Endothelial cell of umbilical vein (primary cell): ENCODE results near the gene UBAP2L. TPM values are rescaled to one million over a fixed set of nuclear protein-coding genes. Genes with fewer than 3 reads are reported as not detected.

Experiments
- BruUV-seq: library from RNA; stranded (reverse); fragments of 400-500 nt; replicated peaks from 2 replicates; lab custom pipeline; 2021; lab: Mats Ljungman, UMichigan
- CTCF ChIA-PET: fragments of 300-600, 350-600 bp; sonication (Branson Sonifier 250); formaldehyde crosslinking; loops from one replicate; lab custom pipeline; 2021; ENCODE audit warnings: antibody characterized with exemption, inconsistent platforms; lab: Charles Lee
- POLR2A ChIA-PET: fragments of 300-600, 350-600 bp; sonication (Branson Sonifier 250); formaldehyde crosslinking; loops from one replicate; lab custom pipeline; 2021; ENCODE audit warnings: antibody characterized with exemption, inconsistent platforms; lab: Charles Lee
- DNase-seq: peaks from one replicate; pipeline ENCODE4 v3.0.0-alpha.2; 2011; ENCODE audit warnings: low read depth, low spot score
- FAIRE-seq: peaks from 2 replicates; lab custom pipeline; 2011; peaks lifted over from hg19 to GRCh38; lab: Jason Lieb, UNC
- H2AFZ ChIP-seq: 2 replicates; pipeline ENCODE4 v1.6.0; 2012; ENCODE audit warnings: low read depth, low read length, control low read depth, inconsistent platforms
- H3K27ac ChIP-seq: 2 replicates; pipeline ENCODE4 v1.5.1; 2011; ENCODE audit warnings: low read depth, mild to moderate bottlenecking, control low read depth, low read length, moderate library complexity; ENCODE audit not compliant: insufficient read depth
- H3K27me3 ChIP-seq, 2 experiments: 2 replicates each; pipeline versions ENCODE4 v1.6.0 to v1.6.1; 2011; ENCODE audit warnings: low read length in 2 of 2, mixed read lengths in 1 of 2; ENCODE audit not compliant: control insufficient read depth in 2 of 2, insufficient read depth in 2 of 2
- H3K36me3 ChIP-seq, 2 experiments: 2 replicates in 1 of 2; 3 replicates in 1 of 2; pipeline ENCODE4 v1.5.1; 2011; ENCODE audit warnings: low read length in 2 of 2, mild to moderate bottlenecking in 1 of 2, moderate library complexity in 1 of 2; ENCODE audit not compliant: control insufficient read depth in 2 of 2, insufficient read depth in 2 of 2; ENCODE audit errors: extremely low read depth in 1 of 2
- H3K4me1 ChIP-seq: 3 replicates; pipeline ENCODE4 v1.5.1; 2011; ENCODE audit warnings: mild to moderate bottlenecking, low read length; ENCODE audit not compliant: control insufficient read depth, insufficient read depth; ENCODE audit errors: extremely low read depth
- H3K4me2 ChIP-seq: 2 replicates; pipeline ENCODE4 v1.6.1; 2011; ENCODE audit warnings: low read length, control low read depth, mixed read lengths; ENCODE audit not compliant: insufficient read depth
- H3K4me3 ChIP-seq, 3 experiments: fragments of 200-600 bp in 1 of 3; sonication (generic), shearing (Covaris generic) in 1 of 3; replicated peaks in 1 of 3; 2 replicates each; pipeline ENCODE4 v1.5.1; 2011 to 2016; ENCODE audit warnings: control low read depth in 3 of 3, low read length in 3 of 3, mild to moderate bottlenecking in 2 of 3, inconsistent platforms in 1 of 3, low read depth in 1 of 3, moderate library complexity in 1 of 3; ENCODE audit not compliant: insufficient read depth in 1 of 3
- H3K79me2 ChIP-seq: 2 replicates; pipeline ENCODE4 v1.6.0; 2012; ENCODE audit warnings: low read length, inconsistent platforms; ENCODE audit not compliant: control insufficient read depth, insufficient read depth
- H3K9ac ChIP-seq: replicated peaks from 2 replicates; pipeline ENCODE3; 2011; ENCODE audit warnings: low read length, control low read depth; ENCODE audit not compliant: insufficient read depth; ENCODE audit errors: extremely low read depth
- H3K9me1 ChIP-seq: replicated peaks from 3 replicates; pipeline ENCODE4 v1.6.0; 2011; ENCODE audit warnings: mild to moderate bottlenecking, low read length; ENCODE audit not compliant: control insufficient read depth, insufficient read depth; ENCODE audit errors: extremely low read depth
- H3K9me3 ChIP-seq: replicated peaks from 2 replicates; pipeline ENCODE4 v1.5.1; 2012; ENCODE audit warnings: low read length, inconsistent platforms; ENCODE audit not compliant: control insufficient read depth, insufficient read depth
- H4K20me1 ChIP-seq: replicated peaks from 2 replicates; pipeline ENCODE3; 2011; ENCODE audit warnings: mild to moderate bottlenecking, low read length; ENCODE audit not compliant: control insufficient read depth, insufficient read depth; ENCODE audit errors: extremely low read depth
- CTCF ChIP-seq, 2 donors: IDR thresholded peaks; 1 replicate in 1 of 2; 2 replicates in 1 of 2; pipeline ENCODE4 v1.5.1; 2011; ENCODE audit warnings: low read length in 2 of 2, mild to moderate bottlenecking in 2 of 2, moderate library complexity in 2 of 2, control low read depth in 1 of 2, inconsistent platforms in 1 of 2, low read depth in 1 of 2; ENCODE audit not compliant: insufficient read depth in 1 of 2; ENCODE audit errors: extremely low read depth in 1 of 2
- EZH2 ChIP-seq: IDR thresholded peaks from 2 replicates; pipeline ENCODE4 v1.6.1; 2012; ENCODE audit warnings: borderline replicate concordance, low read depth, mild to moderate bottlenecking, moderate library complexity, low read length, inconsistent platforms; ENCODE audit not compliant: severe bottlenecking
- FOS ChIP-seq: IDR thresholded peaks from 2 replicates; pipeline ENCODE4 v1.6.1; 2011; ENCODE audit warnings: mild to moderate bottlenecking, low read length, moderate library complexity, borderline replicate concordance; ENCODE audit not compliant: insufficient read depth
- GATA2 ChIP-seq: IDR thresholded peaks from 2 replicates; pipeline ENCODE4 v1.7.0; 2011; ENCODE audit warnings: low read depth, mild to moderate bottlenecking, moderate library complexity, mixed read lengths, low read length; ENCODE audit not compliant: insufficient read length, insufficient read depth
- JUN ChIP-seq: IDR thresholded peaks from 2 replicates; pipeline ENCODE4 v1.6.1; 2011; ENCODE audit warnings: borderline replicate concordance, low read depth; ENCODE audit not compliant: insufficient read length, insufficient read depth
- MAX ChIP-seq: IDR thresholded peaks from 2 replicates; pipeline ENCODE4 v1.6.1; 2011; ENCODE audit not compliant: insufficient read depth, insufficient read length
- MYC ChIP-seq: IDR thresholded peaks from one replicate; pipeline ENCODE4 v1.6.1; 2011; ENCODE audit warnings: mild to moderate bottlenecking, low read depth, low read length
- POLR2A ChIP-seq: IDR thresholded peaks from 2 replicates; pipeline ENCODE4 v1.6.1; 2012; ENCODE audit warnings: low read depth, mild to moderate bottlenecking, control low read depth, low read length
- POLR2AphosphoS5 ChIP-seq: IDR thresholded peaks from 2 replicates; pipeline ENCODE4 v1.6.1; 2012; ENCODE audit warnings: low read depth, mild to moderate bottlenecking, control low read depth, low read length, moderate library complexity; ENCODE audit not compliant: insufficient read depth
- dilution Hi-C: fragments of 300-500 bp; cut with MboI; formaldehyde crosslinking; loops from one replicate; pipeline ENCODE4 v1.15.0; 2019; ENCODE audit warnings: low sequenced_read_pairs; ENCODE audit not compliant: extremely low pct_ligation_motif_present
- intact Hi-C: fragments of 100-400 bp; cut with micrococcal nuclease; formaldehyde crosslinking; loops from one replicate; pipeline ENCODE4 v1.10.0; 2022
- polyA plus RNA-seq, 4 experiments: library from polyadenylated mRNA; depleted of rRNA in 3 of 4; stranded (reverse) in 3 of 4; unstranded in 1 of 4; fragments of >200 nt; gene quantifications; 2 replicates each; pipeline versions ENCODE4 v1.2.1 to v1.2.3, GENCODE V29; 2011 to 2012; ENCODE audit warnings: missing spikeins in 1 of 4
- total RNA-seq: library from RNA; stranded (reverse); gene quantifications from 2 replicates; pipeline ENCODE4 v1.2.3, GENCODE V29; 2021

Gene UBAP2L
- total and polyA plus RNA-seq, 2 donors (not counting 3 experiments of a cell fraction or from before 2014, with no cell fraction given), result 229 to 280 TPM

GRCh38 chr1:154220970-154221277, 169 bp downstream of the UBAP2L start:
- H3K9me1 ChIP-seq, result no peaks in the 10 kb centered on the region
- peak overlapping the region; percentile 65 to 90 (median 87) for H3K4me3 ChIP-seq
- no peaks in the 10 kb centered on the region for H3K27me3 ChIP-seq
- H3K27ac ChIP-seq, result peak overlapping the region; percentile 75
- intact Hi-C loops (loop anchor here (1.0 to 2.0 kb wide), 6 partner anchors 31 to 337 kb away; partner anchors contain the start of genes HAX1 and UBE2Q1), dilution Hi-C loops (no loop called here)
- H3K36me3 ChIP-seq, result peaks cover 10% of the 10 kb centered on the region in 2 experiments
- no TSS peak for BruUV-seq
- peaks cover 25% of the 10 kb centered on the region for H3K4me1 ChIP-seq
- H3K79me2 ChIP-seq, result peaks cover 88% of the 10 kb centered on the region
- POLR2A ChIA-PET, result interaction anchor here (1.0 to 1.3 kb wide), 3 partner anchors 22 to 230 kb away, joined by 3 to 6 read pairs (median 3); partner anchors contain the start of gene RPS27
- no peak overlapping the region for H2AFZ ChIP-seq
- H3K9me3 ChIP-seq, result no peaks in the 10 kb centered on the region
- no peak overlapping the region for H3K4me2 ChIP-seq
- TF ChIP-seq MAX (no peak), POLR2A (no peak), GATA2 (no peak), EZH2 (no peak), POLR2AphosphoS5 (no peak), MYC (no peak), FOS (no peak), CTCF (IDR thresholded peaks at IDR 0.05; ENCODE audit: extremely low read depth in 1 of 2, insufficient read depth in 1 of 2, low read depth in 1 of 2, low read length in 2 of 2) (no peak), JUN (no peak)
- H4K20me1 ChIP-seq, result no peaks in the 10 kb centered on the region
- peak overlapping the region; percentile 90 for H3K9ac ChIP-seq
- no peak for DNase-seq
- no peak for FAIRE-seq
- CTCF ChIA-PET, result interaction anchor here (1.0 to 2.4 kb wide), 4 partner anchors 21 to 114 kb away, joined by 5 to 25 read pairs (median 7); no protein-coding TSS in a partner anchor
